Activated CD4-positive, alpha-beta T cell treated with anti-CD3 and anti-CD28 coated beads, Interleukin-2, amount 50 U/mL, for 24 hours (primary cell): ENCODE data around the gene AOPEP.
"Not testable (repeated sequence)": the region's sequence is repeated elsewhere in the genome, so short reads cannot be mapped to it uniquely, and the experiment has no call there.

Experiments used
- DNase-seq, 2 donors: peaks; one replicate each; pipeline ENCODE4 v3.0.0-alpha.2; 2020; ENCODE audit warnings: low read depth in 1 of 2, low spot score in 1 of 2

Gene AOPEP

DNA sequence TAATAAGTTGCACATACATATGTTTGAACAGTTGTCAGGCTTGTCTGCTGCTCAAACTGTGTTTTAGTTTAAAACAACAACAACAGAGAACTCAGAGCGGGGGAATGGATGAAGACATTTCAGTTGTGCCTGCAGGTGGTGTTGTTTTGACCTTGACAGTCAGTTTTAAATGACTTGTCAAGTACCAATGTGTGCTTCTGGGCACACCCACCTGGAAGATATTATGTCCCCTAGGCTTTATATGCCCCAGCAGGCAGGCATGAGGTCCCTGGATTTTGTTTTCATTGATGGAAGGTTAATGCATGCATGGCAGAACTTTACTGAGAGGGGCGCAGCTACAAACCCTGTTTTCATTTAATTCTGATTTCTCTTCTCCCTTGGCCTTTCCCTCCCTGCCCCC is 84.6 kb downstream of the AOPEP start:
- DNase-seq: no peak

GRCh38 chr9:94812343-94812742 is 85.8 kb downstream of the AOPEP start:
- DNase-seq: no peak

- no peak for DNase-seq
Measured at GRCh38 chr9:94813379-94813778, 86.9 kb downstream of the AOPEP start.

- no peak for DNase-seq
Measured at GRCh38 chr9:94817291-94818177, 91.0 kb downstream of the AOPEP start.

- DNase-seq: no peak
Measured at GRCh38 chr9:94818178-94818541, 91.7 kb downstream of the AOPEP start.

DNA sequence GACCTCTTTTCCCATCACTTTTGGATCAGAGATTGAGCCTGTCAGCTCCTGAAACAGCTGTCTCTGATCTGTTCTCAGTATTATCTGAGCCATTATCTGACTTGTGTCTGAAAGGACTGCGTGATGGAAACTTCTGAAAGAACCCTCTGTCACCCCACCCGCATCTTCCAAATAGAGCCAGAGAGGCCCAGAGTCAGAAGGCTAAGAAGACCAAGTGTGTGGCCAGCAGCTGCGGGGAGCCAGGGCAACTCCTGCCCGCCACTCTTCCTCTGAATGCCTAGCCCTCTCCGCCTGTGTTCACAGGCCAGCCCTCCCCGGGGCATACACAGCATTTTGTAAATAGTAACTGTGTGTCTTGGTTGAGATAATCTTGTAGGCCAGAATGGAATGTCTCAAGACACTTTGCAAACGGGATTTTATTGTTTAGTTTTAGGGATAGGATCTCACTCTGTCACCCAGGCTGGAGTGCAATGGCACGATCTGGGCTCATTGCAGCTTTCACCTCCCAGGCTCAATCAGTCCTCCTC is 92.7 kb downstream of the AOPEP start:
- DNase-seq: no peak

GRCh38 chr9:94821098-94821887 is 94.8 kb downstream of the AOPEP start:
- no peak for DNase-seq

GRCh38 chr9:94822273-94822672 is 95.8 kb downstream of the AOPEP start:
- DNase-seq: no peak

GRCh38 chr9:94823710-94824109 is 97.2 kb downstream of the AOPEP start:
- no peak for DNase-seq

- DNase-seq: no peak
Measured at GRCh38 chr9:94824411-94824810, 97.9 kb downstream of the AOPEP start.

GRCh38 chr9:94824913-94825610 is 98.6 kb downstream of the AOPEP start:
- DNase-seq: no peak

DNA sequence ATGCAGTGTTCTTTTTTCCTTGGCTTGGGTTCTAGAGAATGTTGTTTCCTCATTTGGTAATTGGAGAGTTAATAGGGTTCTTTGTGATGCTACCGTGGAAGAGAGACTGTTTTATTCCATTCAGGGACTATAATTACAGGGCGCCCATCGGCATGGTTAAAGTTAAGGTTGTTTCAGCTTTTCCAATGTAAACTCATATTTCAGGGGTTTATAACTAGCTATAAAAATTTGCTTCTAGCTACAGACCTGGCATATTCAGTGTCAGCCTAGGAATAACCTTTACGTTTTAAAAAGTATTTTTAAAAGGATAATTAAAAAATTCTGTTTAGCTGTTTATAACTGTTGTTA is 99.1 kb downstream of the AOPEP start:
- DNase-seq: no peak

GRCh38 chr9:94826044-94826443 is 99.5 kb downstream of the AOPEP start:
- DNase-seq: no peak

- DNase-seq: no peak
Measured at GRCh38 chr9:94826644-94827410, 100.3 kb downstream of the AOPEP start.

DNA sequence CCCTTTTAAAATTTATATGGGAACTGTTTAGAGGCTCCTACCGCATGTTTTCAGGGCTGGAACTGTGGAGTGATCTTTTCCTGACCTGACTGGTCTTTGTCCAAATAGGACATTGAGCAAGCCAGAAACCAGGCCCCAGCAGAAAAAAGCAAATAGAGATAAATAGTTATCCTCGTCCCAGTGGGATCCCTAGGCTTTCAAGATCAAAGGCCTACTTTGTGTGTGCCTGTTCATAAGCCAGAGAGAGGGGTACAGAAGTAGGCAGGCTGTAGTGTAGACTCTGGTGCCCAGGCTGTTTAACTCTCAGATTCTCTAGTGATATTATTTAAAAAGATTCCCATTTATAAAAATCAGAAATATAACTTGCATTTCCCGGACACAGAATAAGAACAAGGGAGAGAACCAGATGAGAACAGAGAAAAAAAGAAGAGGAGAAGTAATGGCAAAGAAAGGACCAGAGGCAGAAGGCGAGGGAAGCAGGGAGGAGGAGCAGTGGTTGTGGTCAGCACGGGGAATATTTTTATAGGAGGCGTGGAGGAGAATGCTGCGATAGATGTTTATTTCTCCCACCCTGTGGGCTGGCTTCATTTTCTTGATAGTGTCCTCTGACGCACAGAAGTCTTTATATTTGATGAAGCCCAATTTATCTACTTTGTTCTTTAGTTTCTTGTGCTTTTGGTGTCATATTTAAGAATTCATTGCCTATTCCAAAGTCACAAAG is 101.2 kb downstream of the AOPEP start:
- no peak for DNase-seq

DNA sequence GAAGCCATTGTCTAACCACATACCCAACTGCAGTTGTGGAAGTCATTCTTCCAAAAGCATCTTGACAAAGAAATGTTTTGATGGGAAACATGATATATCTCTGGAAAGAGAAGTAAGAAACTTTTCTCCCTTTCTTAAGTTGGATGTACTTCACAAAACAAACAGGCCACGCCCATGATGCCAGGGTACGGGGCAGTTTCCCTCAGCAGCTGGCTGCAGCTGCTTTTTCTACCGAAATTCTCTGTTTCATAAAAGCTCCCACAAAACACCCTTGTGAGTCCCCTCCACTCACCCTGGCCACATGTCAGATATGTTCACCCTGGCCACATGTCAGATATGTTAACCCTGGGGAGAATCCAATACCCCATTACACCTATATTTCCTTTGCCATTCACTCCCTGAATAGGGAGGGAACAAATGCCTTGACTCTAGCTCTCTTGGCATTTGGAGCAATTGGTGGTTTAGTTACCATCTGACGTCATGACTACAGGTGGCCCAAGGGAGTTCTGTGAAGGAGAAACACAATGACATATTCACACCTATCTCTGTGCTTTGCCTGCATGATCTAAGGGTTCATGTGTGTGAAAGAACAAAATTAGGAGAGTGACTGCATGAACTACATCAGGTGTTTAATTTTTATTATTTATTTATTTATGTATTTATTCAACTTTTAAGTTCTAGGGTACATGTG is 103.0 kb downstream of the AOPEP start:
- no peak for DNase-seq

- DNase-seq: not testable (repeated sequence)
Measured at GRCh38 chr9:94830071-94830604, 103.6 kb downstream of the AOPEP start.

GRCh38 chr9:94833802-94834201 is 107.3 kb downstream of the AOPEP start:
- no peak for DNase-seq

DNA sequence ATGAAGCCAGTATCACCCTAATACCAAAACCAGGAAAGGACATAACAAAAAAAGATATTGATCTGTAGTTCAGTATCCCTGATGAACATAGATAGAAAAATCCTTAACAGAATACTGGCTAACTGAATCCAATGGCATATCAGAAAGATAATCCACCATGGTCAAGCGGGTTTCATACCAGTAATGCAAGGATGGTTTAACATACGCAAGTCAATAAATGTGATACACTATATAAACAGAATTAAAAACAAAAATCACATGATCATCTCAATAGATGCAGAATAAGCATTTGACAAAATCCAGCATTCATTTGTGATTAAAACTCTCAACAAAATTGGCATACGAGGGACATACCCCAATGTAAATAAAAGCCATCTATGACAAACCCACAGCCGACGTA is 110.9 kb downstream of the AOPEP start:
- no peak for DNase-seq
